ENCODE measurements around the gene ADGRF5. TPM values are rescaled to one million over a fixed set of nuclear protein-coding genes. Genes with fewer than 3 reads are reported as not detected.

ADGRF5 gene
- total RNA-seq, 8 experiments from 2014 or later: 0.38 to 3.0 TPM; not detected in 6

DNA sequence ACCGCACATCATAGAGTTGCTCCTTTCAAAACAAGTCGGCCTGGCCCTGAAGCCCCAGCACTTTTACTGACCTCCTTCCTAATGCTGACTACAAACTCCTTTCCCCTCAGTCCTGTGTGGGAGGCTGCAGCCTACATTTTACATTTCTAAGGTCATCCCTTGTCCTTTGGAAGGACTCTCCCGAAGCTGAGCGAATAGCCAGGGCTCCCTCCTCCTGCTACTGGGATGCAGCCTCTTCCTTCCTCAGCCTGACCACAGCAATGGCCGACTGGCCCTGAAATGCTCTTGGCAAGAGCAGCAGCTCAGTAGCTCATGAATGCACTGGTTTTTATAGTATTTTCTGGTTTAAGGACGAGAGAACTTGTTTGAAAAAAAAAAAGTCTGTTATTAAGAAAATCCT, 679 bp downstream of the ADGRF5 start:
- no peak overlapping the region for H3K27ac ChIP-seq
- peaks cover 0 to 7% of the 10 kb centered on the region in 2 donors for H3K4me1 ChIP-seq (replicated peaks in 1 of 2)
- H3K4me3 ChIP-seq: no peak overlapping the region
- no peak for ATAC-seq (replicated peaks in 6 of 8)
- 11 to 86% (median 60%) methylated on average over 1 to 5 of the region's 6 CpGs; no CpG with 5 or more reads in 1 of the 10 experiments for WGBS, 10 experiments
- in situ Hi-C loops (cut with MboI; ENCODE audit: low pct_unique_long_range_greater_than_20kb in 2 of 9, low sequenced_read_pairs in 9 of 9, unreplicated experiment in 9 of 9): no loop called here

GRCh38 chr6:46918806-46919205, 2.9 kb downstream of the ADGRF5 start:
- H3K4me3 ChIP-seq: no peak overlapping the region
- H3K27ac ChIP-seq: no peak overlapping the region

DNA sequence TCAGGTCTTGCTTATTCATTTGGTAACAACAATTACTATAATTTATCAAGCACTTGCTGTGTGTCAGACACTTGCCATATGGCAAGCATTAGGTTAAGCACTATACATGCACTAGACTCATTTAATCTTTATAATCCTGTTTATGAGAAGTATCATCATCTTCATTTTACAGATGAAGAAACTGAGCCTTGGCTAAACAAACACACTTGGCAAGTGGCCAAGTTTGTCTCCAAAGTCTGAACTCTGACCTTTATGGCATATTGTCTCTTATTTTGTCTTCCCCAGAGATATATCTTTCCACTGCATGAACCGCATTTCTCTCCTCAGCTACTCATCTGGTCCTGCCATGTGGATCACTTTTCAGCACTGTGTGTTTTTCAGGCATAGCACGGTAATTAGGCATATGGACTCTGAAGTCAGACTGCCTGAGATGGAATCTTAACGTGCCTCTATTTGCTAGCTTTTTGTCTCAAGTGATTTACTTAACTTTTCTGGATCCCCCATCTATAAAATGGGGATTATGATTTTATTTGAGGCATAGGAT, 4.7 kb downstream of the ADGRF5 start:
- ATAC-seq (replicated peaks in 6 of 8): no peak
- no peak overlapping the region for H3K4me3 ChIP-seq
- H3K27ac ChIP-seq: no peak overlapping the region
- 0 to 100% (median 59%) methylated on average over 1 to 3 of the region's 3 CpGs; no CpG with 5 or more reads in 2 of the 10 experiments for WGBS, 10 experiments
- H3K4me1 ChIP-seq (replicated peaks in 1 of 2): peaks cover 0 to 7% of the 10 kb centered on the region in 2 donors
- in situ Hi-C loops (cut with MboI; ENCODE audit: low pct_unique_long_range_greater_than_20kb in 2 of 9, low sequenced_read_pairs in 9 of 9, unreplicated experiment in 9 of 9): no loop called here

More at GRCh38 chr6:46918806-46919205, 2.9 kb downstream of the ADGRF5 start:
- in situ Hi-C loops (cut with MboI; ENCODE audit: low pct_unique_long_range_greater_than_20kb in 2 of 9, low sequenced_read_pairs in 9 of 9, unreplicated experiment in 9 of 9): no loop called here
- peaks cover 0 to 7% of the 10 kb centered on the region in 2 donors for H3K4me1 ChIP-seq (replicated peaks in 1 of 2)
- ATAC-seq (replicated peaks in 6 of 8): no peak
- 0 to 100% (median 86%) methylated on average over 1 to 3 of the region's 3 CpGs; no CpG with 5 or more reads in 1 of the 10 experiments for WGBS, 10 experiments

DNA sequence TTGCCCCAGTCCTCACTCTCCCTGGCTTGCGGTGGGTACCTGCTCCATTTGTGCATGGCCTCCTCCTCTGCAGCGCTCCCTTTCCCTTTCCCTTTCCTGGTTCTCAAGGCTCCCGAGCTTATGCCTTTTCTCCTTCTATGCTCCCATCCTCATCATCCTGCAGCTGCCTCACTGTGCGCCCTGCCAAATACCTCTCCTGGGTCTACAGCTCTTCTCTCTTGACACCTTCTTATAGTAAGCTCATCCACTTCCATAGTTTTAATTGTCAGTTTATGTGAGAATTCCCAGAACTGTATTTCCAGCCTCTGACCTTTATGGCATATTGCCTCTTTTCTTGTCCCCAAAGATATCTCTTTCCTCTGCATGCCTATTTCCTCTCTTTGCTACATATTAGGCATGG, 5.9 kb downstream of the ADGRF5 start:
- no peak for ATAC-seq (replicated peaks in 6 of 8)
- Histone ChIP-seq H3K4me3 (no peak overlapping the region), H3K27ac (no peak overlapping the region), H3K4me1 (replicated peaks in 1 of 2) (peaks cover 0 to 7% of the 10 kb centered on the region in 2 donors)
- in situ Hi-C loops (cut with MboI; ENCODE audit: low pct_unique_long_range_greater_than_20kb in 2 of 9, low sequenced_read_pairs in 9 of 9, unreplicated experiment in 9 of 9): no loop called here
- WGBS, 10 experiments: 55 to 100% (median 83%) methylated on average over 1 to 4 of the region's 4 CpGs; no CpG with 5 or more reads in 1 of the 10 experiments

GRCh38 chr6:46915380-46915779, 6.4 kb downstream of the ADGRF5 start:
- ATAC-seq (replicated peaks in 6 of 8): no peak
- H3K27ac ChIP-seq: no peak overlapping the region
- in situ Hi-C loops (cut with MboI; ENCODE audit: low pct_unique_long_range_greater_than_20kb in 2 of 9, low sequenced_read_pairs in 9 of 9, unreplicated experiment in 9 of 9): no loop called here
- H3K4me3 ChIP-seq: no peak overlapping the region
- peaks cover 0 to 7% of the 10 kb centered on the region in 2 donors for H3K4me1 ChIP-seq (replicated peaks in 1 of 2)

GRCh38 chr6:46914279-46914810, 7.4 kb downstream of the ADGRF5 start:
- WGBS, 10 experiments: 21 to 91% (median 83%) methylated on average over 1 to 4 of the region's 4 CpGs; no CpG with 5 or more reads in 1 of the 10 experiments
- in situ Hi-C loops (cut with MboI; ENCODE audit: low pct_unique_long_range_greater_than_20kb in 2 of 9, low sequenced_read_pairs in 9 of 9, unreplicated experiment in 9 of 9): no loop called here
- H3K4me3 ChIP-seq: no peak overlapping the region
- no peak overlapping the region for H3K27ac ChIP-seq
- peaks cover 2 to 7% of the 10 kb centered on the region in 2 donors for H3K4me1 ChIP-seq (replicated peaks in 1 of 2)
- ATAC-seq (replicated peaks in 6 of 8): no peak

DNA sequence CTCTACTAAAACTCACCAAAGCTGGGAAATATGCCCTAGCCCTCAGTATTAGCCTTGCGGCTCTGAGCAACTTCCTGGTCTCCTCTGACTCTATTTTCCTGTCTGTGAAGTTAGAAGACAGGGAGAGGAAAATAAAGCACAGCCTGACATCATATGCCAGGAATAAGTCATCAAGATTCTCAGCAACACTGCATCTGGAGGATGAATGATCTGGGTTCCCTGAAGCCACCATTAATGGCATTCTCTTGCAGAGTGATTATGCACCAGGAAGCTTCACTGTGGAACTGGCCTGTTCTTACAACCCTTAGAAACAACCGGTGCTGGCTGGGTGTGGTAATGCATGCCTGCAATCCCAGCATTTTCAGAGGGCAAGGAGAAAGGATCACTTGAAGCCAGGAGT, 12.4 kb downstream of the ADGRF5 start:
- peak; percentile 47 to 96 (median 86) for ATAC-seq (replicated peaks in 6 of 8)
- in situ Hi-C loops (cut with MboI; ENCODE audit: low pct_unique_long_range_greater_than_20kb in 2 of 9, low sequenced_read_pairs in 9 of 9, unreplicated experiment in 9 of 9): no loop called here
- WGBS, 10 experiments: 29 to 100% (median 83%) methylated on average over 1 to 2 of the region's 2 CpGs; no CpG with 5 or more reads in 4 of the 10 experiments
- no peak overlapping the region for H3K4me3 ChIP-seq
- H3K4me1 ChIP-seq (replicated peaks in 1 of 2): peaks cover 0 to 2% of the 10 kb centered on the region in 2 donors
- H3K27ac ChIP-seq: no peak overlapping the region

DNA sequence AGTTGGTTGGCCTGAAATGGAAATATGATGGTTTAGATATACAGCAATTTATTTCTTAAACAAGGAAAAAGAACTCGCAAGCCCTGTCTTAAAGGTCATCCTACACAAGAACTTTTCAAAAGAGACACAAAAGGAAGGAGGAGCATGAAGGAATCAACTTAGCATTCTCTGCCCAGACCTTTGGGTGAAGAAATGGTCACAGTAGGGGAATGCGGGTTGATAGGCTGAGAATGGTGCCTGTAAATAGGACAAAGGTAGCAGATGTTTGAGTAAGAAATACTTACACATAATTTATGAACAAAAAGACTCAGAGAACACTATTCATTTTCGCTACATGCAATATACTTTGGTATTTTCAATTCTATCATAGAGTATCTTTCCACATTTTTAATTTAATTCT, 15.0 kb downstream of the ADGRF5 start:
- Histone ChIP-seq H3K27ac (no peak overlapping the region), H3K4me3 (no peak overlapping the region), H3K4me1 (replicated peaks in 1 of 2) (peaks cover 0 to 2% of the 10 kb centered on the region in 2 donors)
- in situ Hi-C loops (cut with MboI; ENCODE audit: low pct_unique_long_range_greater_than_20kb in 2 of 9, low sequenced_read_pairs in 9 of 9, unreplicated experiment in 9 of 9): no loop called here
- no peak for ATAC-seq (replicated peaks in 6 of 8)
- WGBS, 10 experiments: 0 to 100% (median 81%) methylated on average over 1 to 3 of the region's 3 CpGs

- Histone ChIP-seq H3K27ac (no peak overlapping the region), H3K4me3 (no peak overlapping the region), H3K4me1 (replicated peaks in 1 of 2) (no peaks in the 10 kb centered on the region)
- 0 to 90% (median 80%) methylated on average over 1 to 3 of the region's 3 CpGs; no CpG with 5 or more reads in 4 of the 10 experiments for WGBS, 10 experiments
- no peak for ATAC-seq (replicated peaks in 6 of 8)
- in situ Hi-C loops (cut with MboI; ENCODE audit: low pct_unique_long_range_greater_than_20kb in 2 of 9, low sequenced_read_pairs in 9 of 9, unreplicated experiment in 9 of 9): no loop called here
Observed at GRCh38 chr6:46904117-46904516, 17.6 kb downstream of the ADGRF5 start.

DNA sequence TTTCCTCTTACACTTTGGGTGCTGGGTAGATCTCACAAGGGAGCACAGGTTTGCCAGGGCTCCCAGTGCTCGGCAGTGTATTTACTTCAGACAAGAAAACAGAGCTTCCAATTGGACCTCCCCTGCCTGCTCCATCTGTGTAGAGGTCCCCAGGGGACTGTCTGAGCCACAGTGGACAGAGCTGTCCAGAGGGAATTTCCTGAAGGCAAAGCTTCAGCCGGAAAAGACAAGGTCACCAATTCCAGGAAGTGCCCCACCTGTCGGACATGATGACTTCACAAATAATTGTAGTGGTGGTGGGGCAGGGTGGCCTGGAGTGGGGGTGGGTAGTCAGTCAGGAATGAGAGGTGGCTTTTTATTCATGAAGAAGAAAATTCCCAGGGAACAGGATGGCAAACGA, 18.6 kb downstream of the ADGRF5 start:
- 50 to 100% (median 96%) methylated on average over 1 to 4 of the region's 4 CpGs; no CpG with 5 or more reads in 7 of the 10 experiments for WGBS, 10 experiments
- ATAC-seq (replicated peaks in 6 of 8): peak in 3 of 8 experiments; percentile 24 to 57 (median 54)
- no peak overlapping the region for H3K27ac ChIP-seq
- no peaks in the 10 kb centered on the region for H3K4me1 ChIP-seq (replicated peaks in 1 of 2)
- in situ Hi-C loops (cut with MboI; ENCODE audit: low pct_unique_long_range_greater_than_20kb in 2 of 9, low sequenced_read_pairs in 9 of 9, unreplicated experiment in 9 of 9): no loop called here
- H3K4me3 ChIP-seq: no peak overlapping the region

DNA sequence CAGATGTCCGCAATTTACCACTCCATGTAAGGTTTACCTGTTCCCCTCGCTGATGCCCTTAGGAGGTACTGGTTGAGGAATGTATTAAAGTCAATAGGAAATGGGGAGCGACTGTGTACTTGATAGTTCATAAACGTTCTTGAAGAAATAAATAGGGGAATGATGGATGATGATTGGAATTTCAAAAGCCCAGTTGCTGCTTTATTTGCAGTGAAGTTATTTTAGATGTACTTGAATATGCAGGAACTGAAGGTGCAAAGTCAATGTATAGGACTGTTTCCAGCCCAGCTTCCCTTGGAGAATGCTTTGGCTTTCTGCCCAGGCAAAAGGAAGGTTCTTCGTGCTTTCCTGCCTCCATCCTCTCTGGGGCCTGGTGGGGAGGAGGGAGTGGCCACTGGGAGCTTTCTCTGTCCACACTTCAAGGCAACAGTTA, 19.8 kb downstream of the ADGRF5 start:
- Histone ChIP-seq H3K27ac (no peak overlapping the region), H3K4me3 (no peak overlapping the region), H3K4me1 (replicated peaks in 1 of 2) (no peaks in the 10 kb centered on the region)
- 6 to 80% (median 62%) methylated on average over 3 to 5 of the region's 5 CpGs; no CpG with 5 or more reads in 3 of the 10 experiments for WGBS, 10 experiments
- no peak for ATAC-seq (replicated peaks in 6 of 8)
- in situ Hi-C loops (cut with MboI; ENCODE audit: low pct_unique_long_range_greater_than_20kb in 2 of 9, low sequenced_read_pairs in 9 of 9, unreplicated experiment in 9 of 9): no loop called here

DNA sequence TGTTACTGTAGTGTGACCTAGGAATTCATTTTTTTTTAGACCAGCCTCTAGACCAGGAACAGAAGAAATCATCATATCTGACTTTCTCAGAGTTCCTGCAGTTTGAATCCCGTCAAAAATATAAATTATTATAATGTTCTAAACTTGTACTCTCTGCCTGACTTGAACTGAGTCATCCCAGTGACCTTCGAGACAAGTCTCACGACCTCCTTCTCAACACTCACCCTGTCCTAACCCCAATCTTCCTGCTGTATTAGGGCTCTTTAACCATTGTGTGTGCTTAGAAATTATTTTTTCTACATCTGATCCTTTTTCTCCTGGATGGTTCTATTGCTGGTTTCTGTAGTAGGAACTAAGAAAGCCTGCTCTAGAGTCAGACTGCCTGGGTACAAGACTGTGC, 21.5 kb downstream of the ADGRF5 start:
- in situ Hi-C loops (cut with MboI; ENCODE audit: low pct_unique_long_range_greater_than_20kb in 2 of 9, low sequenced_read_pairs in 9 of 9, unreplicated experiment in 9 of 9): no loop called here
- ATAC-seq (replicated peaks in 6 of 8): no peak
- 17 to 90% (median 63%) methylated on average over 1 to 3 of the region's 3 CpGs; no CpG with 5 or more reads in 1 of the 10 experiments for WGBS, 10 experiments
- no peak overlapping the region for H3K4me3 ChIP-seq
- H3K27ac ChIP-seq: no peak overlapping the region
- H3K4me1 ChIP-seq (replicated peaks in 1 of 2): no peaks in the 10 kb centered on the region

DNA sequence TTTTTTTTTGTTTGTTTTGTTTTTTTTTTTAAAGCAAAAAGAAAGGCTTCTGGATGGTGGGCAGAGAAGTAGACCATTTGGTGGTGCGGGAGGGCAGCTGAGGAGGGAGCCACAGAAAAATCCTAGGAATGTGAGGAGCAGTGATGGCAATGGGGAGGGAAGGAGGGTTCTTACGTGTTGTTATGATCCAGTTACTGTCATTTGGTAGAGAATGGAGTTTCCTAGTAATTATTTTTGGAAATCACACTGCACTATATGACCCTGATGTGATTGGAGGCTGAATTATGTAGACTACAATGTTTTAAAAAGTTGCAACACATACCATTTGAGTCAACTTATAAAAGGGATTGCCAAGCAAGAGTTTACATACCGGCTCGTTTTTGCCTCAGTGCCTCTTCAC, 22.1 kb downstream of the ADGRF5 start:
- in situ Hi-C loops (cut with MboI; ENCODE audit: low pct_unique_long_range_greater_than_20kb in 2 of 9, low sequenced_read_pairs in 9 of 9, unreplicated experiment in 9 of 9): no loop called here
- no peak overlapping the region for H3K27ac ChIP-seq
- no peaks in the 10 kb centered on the region for H3K4me1 ChIP-seq (replicated peaks in 1 of 2)
- no peak overlapping the region for H3K4me3 ChIP-seq
- no peak for ATAC-seq (replicated peaks in 6 of 8)
- 5 to 97% (median 81%) methylated on average over 1 to 4 of the region's 4 CpGs; no CpG with 5 or more reads in 2 of the 10 experiments for WGBS, 10 experiments

- Histone ChIP-seq H3K4me1 (replicated peaks in 1 of 2) (no peaks in the 10 kb centered on the region), H3K4me3 (no peak overlapping the region), H3K27ac (no peak overlapping the region)
- 0 to 50% (median 30%) methylated on average over 1 to 2 of the region's 2 CpGs; no CpG with 5 or more reads in 4 of the 10 experiments for WGBS, 10 experiments
- in situ Hi-C loops (cut with MboI; ENCODE audit: low pct_unique_long_range_greater_than_20kb in 2 of 9, low sequenced_read_pairs in 9 of 9, unreplicated experiment in 9 of 9): no loop called here
- no peak for ATAC-seq (replicated peaks in 6 of 8)
Observed at GRCh38 chr6:46898006-46898405, 23.7 kb downstream of the ADGRF5 start.
